SK-N-SH (cell line): ENCODE results near the gene XPR1. TPM values are rescaled to one million over a fixed set of nuclear protein-coding genes. Genes with fewer than 3 reads are reported as not detected.

Source experiments
- CTCF ChIA-PET: fragments of 300-600, 350-600 bp; formaldehyde crosslinking; extraction: SDS; loops from one replicate; lab custom pipeline; 2021; lab: Yijun Ruan, JAX
- POLR2A ChIA-PET: fragments of 350-600 bp; sonication (Branson Sonifier 250); formaldehyde crosslinking; extraction: SDS; loops from one replicate; lab custom pipeline; 2020; ENCODE audit warnings: antibody characterized with exemption, inconsistent platforms; lab: Yijun Ruan, JAX
- DNase-seq: peaks from one replicate; pipeline ENCODE4 v3.0.0; 2012
- H2AFZ ChIP-seq: fragments of 200-600 bp; sonication (generic); 2 replicates; pipeline ENCODE4 v1.8.1; 2016; ENCODE audit warnings: antibody characterized with exemption, mild to moderate bottlenecking, low read depth
- H3F3A ChIP-seq: fragments of 200-600 bp; sonication (generic); replicated peaks from 2 replicates; pipeline ENCODE3; 2016; ENCODE audit warnings: antibody characterized with exemption, mild to moderate bottlenecking; ENCODE audit not compliant: insufficient read depth
- H3K27ac ChIP-seq, 2 experiments: fragments of 200-500 bp in 1 of 2; fragments of 200-600 bp in 1 of 2; sonication (Bioruptor generic) in 1 of 2; sonication (generic), shearing (Covaris generic) in 1 of 2; 2 replicates each; pipeline versions ENCODE4 v1.5.1 to v1.6.1; 2014 to 2016; ENCODE audit warnings: low read depth in 2 of 2, inconsistent platforms in 1 of 2, low read length in 1 of 2, mild to moderate bottlenecking in 1 of 2, mixed read lengths in 1 of 2
- H3K27me3 ChIP-seq: fragments of 200-600 bp; sonication (generic), shearing (Covaris generic); 2 replicates; pipeline ENCODE4 v1.6.1; 2016; ENCODE audit warnings: mixed run types; ENCODE audit not compliant: insufficient read depth
- H3K36me3 ChIP-seq, 2 experiments: fragments of 200-500 bp in 1 of 2; fragments of 200-600 bp in 1 of 2; sonication (Bioruptor generic) in 1 of 2; sonication (generic) in 1 of 2; replicated peaks in 1 of 2; 2 replicates each; pipeline versions ENCODE3 to v1.5.1; 2014 to 2016; ENCODE audit warnings: low read length in 1 of 2, mild to moderate bottlenecking in 1 of 2; ENCODE audit not compliant: insufficient read depth in 2 of 2, control insufficient read depth in 1 of 2
- H3K4me1 ChIP-seq, 2 experiments: fragments of 200-500 bp in 1 of 2; fragments of 200-600 bp in 1 of 2; sonication (Bioruptor generic) in 1 of 2; sonication (generic), shearing (Covaris generic) in 1 of 2; 2 replicates each; pipeline versions ENCODE4 v1.5.1 to v1.6.1; 2014 to 2016; ENCODE audit warnings: low read depth in 1 of 2, low read length in 1 of 2, mixed run types in 1 of 2; ENCODE audit not compliant: insufficient read depth in 2 of 2, control insufficient read depth in 1 of 2
- H3K4me2 ChIP-seq: fragments of 200-600 bp; sonication (generic), shearing (Covaris generic); 2 replicates; pipeline ENCODE4 v1.6.1; 2017; ENCODE audit warnings: mixed run types
- H3K4me3 ChIP-seq, 2 experiments: fragments of 200-500 bp in 1 of 2; fragments of 200-600 bp in 1 of 2; sonication (Bioruptor generic) in 1 of 2; sonication (generic), shearing (Covaris generic) in 1 of 2; 2 replicates each; pipeline versions ENCODE4 v1.5.1 to v1.8.1; 2014 to 2016; ENCODE audit warnings: low read depth in 2 of 2, inconsistent platforms in 1 of 2, low read length in 1 of 2, mild to moderate bottlenecking in 1 of 2, mixed read lengths in 1 of 2, moderate library complexity in 1 of 2
- H3K79me2 ChIP-seq: fragments of 200-600 bp; sonication (generic); 2 replicates; pipeline ENCODE4 v1.8.1; 2017; ENCODE audit warnings: mild to moderate bottlenecking; ENCODE audit not compliant: insufficient read depth
- H3K9ac ChIP-seq: fragments of 200-600 bp; sonication (generic); 2 replicates; pipeline ENCODE4 v1.6.1; 2017; ENCODE audit warnings: mixed run types
- H3K9me2 ChIP-seq: fragments of 200-600 bp; sonication (generic); 2 replicates; pipeline ENCODE4 v1.6.1; 2017; ENCODE audit warnings: mixed run types
- H3K9me3 ChIP-seq: fragments of 200-600 bp; sonication (generic); 2 replicates; pipeline ENCODE4 v1.6.1; 2017; ENCODE audit warnings: mixed run types, mild to moderate bottlenecking, moderate library complexity
- H4K20me1 ChIP-seq: fragments of 200-600 bp; sonication (generic); 2 replicates; pipeline ENCODE4 v1.6.1; 2017; ENCODE audit warnings: mild to moderate bottlenecking, mixed run types; ENCODE audit not compliant: insufficient read depth
- CHD2 ChIP-seq: fragments of 150-350 bp; IDR thresholded peaks from 2 replicates; pipeline ENCODE4 v1.6.1; 2018; ENCODE audit warnings: low read length; ENCODE audit not compliant: partially characterized antibody
- EP300 ChIP-seq, 2 experiments: IDR thresholded peaks; 2 replicates each; pipeline versions ENCODE4 v1.4.0 to v1.6.1; 2012; ENCODE audit warnings: borderline replicate concordance in 1 of 2, low read depth in 1 of 2, low read length in 1 of 2
- FOXM1 ChIP-seq: IDR thresholded peaks from 2 replicates; pipeline ENCODE4 v1.4.0; 2012; ENCODE audit warnings: low read depth, mild to moderate bottlenecking
- GATA2 ChIP-seq: sonication (generic); formaldehyde crosslinking; IDR thresholded peaks from 2 replicates; pipeline ENCODE4 v1.5.0; 2020; ENCODE audit warnings: mild to moderate bottlenecking, missing genetic modification reagents
- JUND ChIP-seq: IDR thresholded peaks from 2 replicates; pipeline ENCODE4 v1.4.0; 2012
- MEF2A ChIP-seq: IDR thresholded peaks from 2 replicates; pipeline ENCODE4 v1.4.0; 2012; ENCODE audit warnings: low read depth, borderline replicate concordance
- NFIC ChIP-seq: IDR thresholded peaks from 2 replicates; pipeline ENCODE4 v1.4.0; 2012; ENCODE audit warnings: borderline replicate concordance
- RAD21 ChIP-seq: IDR thresholded peaks from 2 replicates; pipeline ENCODE4 v1.6.1; 2012; ENCODE audit warnings: mild to moderate bottlenecking, low read length
- RCOR1 ChIP-seq: fragments of 150-350 bp; IDR thresholded peaks from 2 replicates; pipeline ENCODE4 v1.6.1; 2017; ENCODE audit warnings: antibody characterized with exemption, low read length
- RFX5 ChIP-seq: IDR thresholded peaks from 2 replicates; pipeline ENCODE4 v1.6.1; 2012; ENCODE audit warnings: mild to moderate bottlenecking, improper control_type of control experiment, low read length
- RXRA ChIP-seq: IDR thresholded peaks from 2 replicates; pipeline ENCODE4 v1.4.0; 2012; ENCODE audit warnings: low read depth, mild to moderate bottlenecking, borderline replicate concordance
- TAF1 ChIP-seq: IDR thresholded peaks from 2 replicates; pipeline ENCODE4 v1.6.1; 2012; ENCODE audit warnings: low read depth, mild to moderate bottlenecking, low read length, moderate library complexity, borderline replicate concordance
- TCF12 ChIP-seq: IDR thresholded peaks from 2 replicates; pipeline ENCODE4 v1.4.0; 2012
- TEAD4 ChIP-seq: IDR thresholded peaks from 2 replicates; pipeline ENCODE4 v1.4.0; 2012; ENCODE audit warnings: mild to moderate bottlenecking, borderline replicate concordance; ENCODE audit not compliant: insufficient read depth
- YY1 ChIP-seq: IDR thresholded peaks from 2 replicates; pipeline ENCODE4 v1.4.0; 2012; ENCODE audit warnings: low read depth, mild to moderate bottlenecking
- WGBS: methylation state at CpG from one replicate; pipeline ENCODE4 v1.1.6; 2017; ENCODE audit warnings: low lambda C conversion rate; 5-methylcytosine and 5-hydroxymethylcytosine counted together
- polyA plus RNA-seq, 3 experiments: library from polyadenylated mRNA; depleted of rRNA; stranded (reverse); fragments of >200 nt; gene quantifications; 2 replicates each; pipeline ENCODE4 v1.2.3, GENCODE V29; 2012
- TF ChIP-seq, protein P1 (sequence below): IDR thresholded peaks from 2 replicates; pipeline ENCODE4 v1.6.1; 2012; ENCODE audit warnings: mild to moderate bottlenecking, low read depth, low read length, moderate library complexity
- TF ChIP-seq, protein P2 (sequence below): IDR thresholded peaks from 2 replicates; pipeline ENCODE4 v1.4.0; 2012; ENCODE audit warnings: low read depth
- TF ChIP-seq, protein P3 (sequence below): IDR thresholded peaks from 2 replicates; pipeline ENCODE4 v1.4.0; 2012; ENCODE audit warnings: low read depth, borderline replicate concordance
- TF ChIP-seq, protein P4 (sequence below): IDR thresholded peaks from 2 replicates; pipeline ENCODE4; 2012

The XPR1 gene
- polyA plus RNA-seq, 1 of the 3 experiments (the other 2 are of a cell fraction), result 7.9 TPM

DNA sequence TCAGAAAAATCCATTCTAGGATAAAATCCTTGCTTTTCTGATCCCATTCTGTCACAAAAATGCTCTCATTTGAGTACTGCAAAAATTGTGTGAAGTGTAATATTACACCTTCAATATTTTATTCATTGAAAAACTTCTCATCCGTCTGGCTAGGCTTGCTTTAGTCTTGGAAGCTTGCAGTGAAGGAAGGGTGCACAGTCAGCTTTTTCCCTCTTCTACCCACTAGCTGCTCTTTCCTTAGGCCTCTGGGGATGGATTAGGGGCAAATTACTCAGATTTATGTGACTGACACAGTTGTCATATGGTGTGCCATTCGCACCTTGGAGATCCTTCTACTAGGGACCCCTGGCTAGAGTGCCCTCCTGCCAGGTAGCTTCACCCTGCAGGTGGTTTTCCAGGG is 40.9 kb upstream of the XPR1 start:
- H3K9me3 ChIP-seq, result no peaks in the 10 kb centered on the region; the same call in 1 of the 2 replicates

More for the DNA sequence above, 40.9 kb upstream of the XPR1 start:
- Histone ChIP-seq H3K36me3 (no peaks in the 10 kb centered on the region), H3K4me3 (no peak overlapping the region), H4K20me1 (no peaks in the 10 kb centered on the region), H3K27ac (no peak overlapping the region), H2AFZ (no peak overlapping the region), H3K4me1 (peaks cover 0 to 23% of the 10 kb centered on the region in 2 experiments; a peak in 3 of 4 replicates)
- CTCF ChIA-PET, result interaction anchor here (1.2 kb wide), 1 partner anchor 58 kb away, joined by 3 read pairs; no protein-coding TSS in a partner anchor
- no peak for DNase-seq
- TF ChIP-seq EP300 (IDR thresholded peaks at IDR 0.05; ENCODE audit: borderline replicate concordance in 1 of 2, low read depth in 1 of 2, low read length in 1 of 2), result no peak
- TF ChIP-seq JUND, result no peak
- TF ChIP-seq, protein P1, sequence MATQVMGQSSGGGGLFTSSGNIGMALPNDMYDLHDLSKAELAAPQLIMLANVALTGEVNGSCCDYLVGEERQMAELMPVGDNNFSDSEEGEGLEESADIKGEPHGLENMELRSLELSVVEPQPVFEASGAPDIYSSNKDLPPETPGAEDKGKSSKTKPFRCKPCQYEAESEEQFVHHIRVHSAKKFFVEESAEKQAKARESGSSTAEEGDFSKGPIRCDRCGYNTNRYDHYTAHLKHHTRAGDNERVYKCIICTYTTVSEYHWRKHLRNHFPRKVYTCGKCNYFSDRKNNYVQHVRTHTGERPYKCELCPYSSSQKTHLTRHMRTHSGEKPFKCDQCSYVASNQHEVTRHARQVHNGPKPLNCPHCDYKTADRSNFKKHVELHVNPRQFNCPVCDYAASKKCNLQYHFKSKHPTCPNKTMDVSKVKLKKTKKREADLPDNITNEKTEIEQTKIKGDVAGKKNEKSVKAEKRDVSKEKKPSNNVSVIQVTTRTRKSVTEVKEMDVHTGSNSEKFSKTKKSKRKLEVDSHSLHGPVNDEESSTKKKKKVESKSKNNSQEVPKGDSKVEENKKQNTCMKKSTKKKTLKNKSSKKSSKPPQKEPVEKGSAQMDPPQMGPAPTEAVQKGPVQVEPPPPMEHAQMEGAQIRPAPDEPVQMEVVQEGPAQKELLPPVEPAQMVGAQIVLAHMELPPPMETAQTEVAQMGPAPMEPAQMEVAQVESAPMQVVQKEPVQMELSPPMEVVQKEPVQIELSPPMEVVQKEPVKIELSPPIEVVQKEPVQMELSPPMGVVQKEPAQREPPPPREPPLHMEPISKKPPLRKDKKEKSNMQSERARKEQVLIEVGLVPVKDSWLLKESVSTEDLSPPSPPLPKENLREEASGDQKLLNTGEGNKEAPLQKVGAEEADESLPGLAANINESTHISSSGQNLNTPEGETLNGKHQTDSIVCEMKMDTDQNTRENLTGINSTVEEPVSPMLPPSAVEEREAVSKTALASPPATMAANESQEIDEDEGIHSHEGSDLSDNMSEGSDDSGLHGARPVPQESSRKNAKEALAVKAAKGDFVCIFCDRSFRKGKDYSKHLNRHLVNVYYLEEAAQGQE, result no peak
- TF ChIP-seq RAD21, result no peak
- no peak for TF ChIP-seq FOXM1
- no peak for TF ChIP-seq CHD2
- no peak for TF ChIP-seq YY1
- no peak for TF ChIP-seq MEF2A
- TF ChIP-seq NFIC, result no peak
- TF ChIP-seq, protein P2, sequence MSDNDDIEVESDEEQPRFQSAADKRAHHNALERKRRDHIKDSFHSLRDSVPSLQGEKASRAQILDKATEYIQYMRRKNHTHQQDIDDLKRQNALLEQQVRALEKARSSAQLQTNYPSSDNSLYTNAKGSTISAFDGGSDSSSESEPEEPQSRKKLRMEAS, result no peak
- no peak for TF ChIP-seq GATA2 (CRISPR knock-in tag)
- no peak for TF ChIP-seq RFX5
- TF ChIP-seq TEAD4, result no peak
- TF ChIP-seq TAF1, result no peak
- TF ChIP-seq TCF12, result no peak
- no peak for TF ChIP-seq RXRA
- no peak for TF ChIP-seq RCOR1
- TF ChIP-seq, protein P3, sequence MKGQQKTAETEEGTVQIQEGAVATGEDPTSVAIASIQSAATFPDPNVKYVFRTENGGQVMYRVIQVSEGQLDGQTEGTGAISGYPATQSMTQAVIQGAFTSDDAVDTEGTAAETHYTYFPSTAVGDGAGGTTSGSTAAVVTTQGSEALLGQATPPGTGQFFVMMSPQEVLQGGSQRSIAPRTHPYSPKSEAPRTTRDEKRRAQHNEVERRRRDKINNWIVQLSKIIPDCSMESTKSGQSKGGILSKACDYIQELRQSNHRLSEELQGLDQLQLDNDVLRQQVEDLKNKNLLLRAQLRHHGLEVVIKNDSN, result no peak
- TF ChIP-seq, protein P4, sequence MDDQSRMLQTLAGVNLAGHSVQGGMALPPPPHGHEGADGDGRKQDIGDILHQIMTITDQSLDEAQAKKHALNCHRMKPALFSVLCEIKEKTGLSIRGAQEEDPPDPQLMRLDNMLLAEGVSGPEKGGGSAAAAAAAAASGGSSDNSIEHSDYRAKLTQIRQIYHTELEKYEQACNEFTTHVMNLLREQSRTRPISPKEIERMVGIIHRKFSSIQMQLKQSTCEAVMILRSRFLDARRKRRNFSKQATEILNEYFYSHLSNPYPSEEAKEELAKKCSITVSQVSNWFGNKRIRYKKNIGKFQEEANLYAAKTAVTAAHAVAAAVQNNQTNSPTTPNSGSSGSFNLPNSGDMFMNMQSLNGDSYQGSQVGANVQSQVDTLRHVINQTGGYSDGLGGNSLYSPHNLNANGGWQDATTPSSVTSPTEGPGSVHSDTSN, result no peak
- TF ChIP-seq, all 33 proteins: peak for 0
- no peak overlapping the region for H3K9ac ChIP-seq
- H3K79me2 ChIP-seq, result no peaks in the 10 kb centered on the region
- H3K27me3 ChIP-seq, result no peaks in the 10 kb centered on the region
- H3F3A ChIP-seq, result peaks cover 5% of the 10 kb centered on the region
- POLR2A ChIA-PET, result no interaction called here
- H3K9me2 ChIP-seq, result no peaks in the 10 kb centered on the region
- no peak overlapping the region for H3K4me2 ChIP-seq
- 86% methylated on average over 2 of the region's 2 CpGs for WGBS
